ENCODE results near the gene KCNK15.

- TF ChIP-seq CTCF (conservative IDR thresholded peaks at IDR 0.05; ENCODE audit: low read depth, low read length) (no peak), EZH2phosphoT487 (IDR thresholded peaks at IDR 0.05; ENCODE audit: borderline replicate concordance, low read length) (no peak), EZH2 (IDR thresholded peaks at IDR 0.05; ENCODE audit: low read length, unreplicated experiment) (no peak)
Observed at GRCh38 chr20:44769481-44769863, 23.8 kb downstream of the KCNK15 start.
